SK-N-MC (cell line): ENCODE data around the gene MBTD1.

ENCODE experiments used
- DNase-seq: peaks from one replicate; pipeline ENCODE4 v3.0.0-alpha.2; 2011; ENCODE audit warnings: low read depth, low spot score
- H3K27ac ChIP-seq: fragments of 200-600 bp; sonication (generic); 2 replicates; pipeline ENCODE4 v1.5.1; 2016; ENCODE audit warnings: mixed run types
- H3K36me3 ChIP-seq: fragments of 200-600 bp; sonication (generic); 2 replicates; pipeline ENCODE4 v1.6.1; 2017; ENCODE audit warnings: antibody characterized with exemption, low read length, mixed read lengths; ENCODE audit not compliant: insufficient read depth
- H3K4me3 ChIP-seq: fragments of 200-600 bp; sonication (generic); 2 replicates; pipeline ENCODE4 v1.5.1; 2016
- H3K9ac ChIP-seq: fragments of 200-600 bp; sonication (generic); 2 replicates; pipeline ENCODE4 v1.8.0; 2017; ENCODE audit warnings: mixed run types, mixed read lengths; ENCODE audit not compliant: insufficient read length
- H3K9me3 ChIP-seq: fragments of 200-600 bp; sonication (generic); 2 replicates; pipeline ENCODE4 v1.6.1; 2017; ENCODE audit warnings: low read depth, mild to moderate bottlenecking, antibody characterized with exemption, low read length, moderate library complexity, mixed read lengths
- EZH2 ChIP-seq: fragments of 200-600 bp; sonication (generic); IDR thresholded peaks from one replicate; pipeline ENCODE4 v1.6.1; 2017; ENCODE audit warnings: antibody characterized with exemption
- FOXP2 ChIP-seq: optimal IDR thresholded peaks from 2 replicates; pipeline ENCODE3; 2011; ENCODE audit warnings: mild to moderate bottlenecking, moderate library complexity; ENCODE audit not compliant: insufficient read depth; ENCODE audit errors: extremely low read length, control extremely low read depth
- POLR2AphosphoS5 ChIP-seq: IDR thresholded peaks from 2 replicates; pipeline ENCODE4 v1.6.1; 2012; ENCODE audit warnings: mild to moderate bottlenecking, low read depth, low read length, borderline replicate concordance

Gene MBTD1

GRCh38 chr17:51133365-51133764 is 126.5 kb downstream of the MBTD1 start:
- DNase-seq, result no peak
- H3K36me3 ChIP-seq, result no peaks in the 10 kb centered on the region
- no peaks in the 10 kb centered on the region for H3K9me3 ChIP-seq
- H3K9ac ChIP-seq, result no peak overlapping the region
- no peak overlapping the region for H3K4me3 ChIP-seq
- TF ChIP-seq EZH2 (no peak), FOXP2 (no peak)
- H3K27ac ChIP-seq, result no peak overlapping the region

- Histone ChIP-seq H3K4me3 (no peak overlapping the region), H3K27ac (no peak overlapping the region), H3K9ac (no peak overlapping the region), H3K9me3 (no peaks in the 10 kb centered on the region), H3K36me3 (no peaks in the 10 kb centered on the region)
- TF ChIP-seq EZH2 (no peak), FOXP2 (no peak), POLR2AphosphoS5 (no peak)
- DNase-seq, result no peak
These were observed 126.9 kb downstream of the MBTD1 start for GRCh38 chr17:51132964-51133319.

GRCh38 chr17:51128076-51128475 is 131.8 kb downstream of the MBTD1 start:
- TF ChIP-seq FOXP2 (no peak), EZH2 (no peak), POLR2AphosphoS5 (no peak)

More at GRCh38 chr17:51128076-51128475, 131.8 kb downstream of the MBTD1 start:
- Histone ChIP-seq H3K4me3 (no peak overlapping the region), H3K9me3 (no peaks in the 10 kb centered on the region), H3K36me3 (no peaks in the 10 kb centered on the region), H3K9ac (no peak overlapping the region), H3K27ac (no peak overlapping the region)
- DNase-seq, result no peak
